GM19463 (cell line): ENCODE data around the gene PPP1R27.

Experiments
- ATAC-seq: cut with Tn5 transposase; IDR thresholded peaks from one replicate; pipeline ENCODE4 v1.9.1; 2021; ENCODE audit warnings: mild to moderate bottlenecking, moderate library complexity; ENCODE audit not compliant: unreplicated experiment

The PPP1R27 gene

GRCh38 chr17:81807210-81807719, 27.6 kb downstream of the PPP1R27 start:
- no peak for ATAC-seq

- ATAC-seq, result no peak
Observed at GRCh38 chr17:81806461-81807209, 28.2 kb downstream of the PPP1R27 start.

DNA sequence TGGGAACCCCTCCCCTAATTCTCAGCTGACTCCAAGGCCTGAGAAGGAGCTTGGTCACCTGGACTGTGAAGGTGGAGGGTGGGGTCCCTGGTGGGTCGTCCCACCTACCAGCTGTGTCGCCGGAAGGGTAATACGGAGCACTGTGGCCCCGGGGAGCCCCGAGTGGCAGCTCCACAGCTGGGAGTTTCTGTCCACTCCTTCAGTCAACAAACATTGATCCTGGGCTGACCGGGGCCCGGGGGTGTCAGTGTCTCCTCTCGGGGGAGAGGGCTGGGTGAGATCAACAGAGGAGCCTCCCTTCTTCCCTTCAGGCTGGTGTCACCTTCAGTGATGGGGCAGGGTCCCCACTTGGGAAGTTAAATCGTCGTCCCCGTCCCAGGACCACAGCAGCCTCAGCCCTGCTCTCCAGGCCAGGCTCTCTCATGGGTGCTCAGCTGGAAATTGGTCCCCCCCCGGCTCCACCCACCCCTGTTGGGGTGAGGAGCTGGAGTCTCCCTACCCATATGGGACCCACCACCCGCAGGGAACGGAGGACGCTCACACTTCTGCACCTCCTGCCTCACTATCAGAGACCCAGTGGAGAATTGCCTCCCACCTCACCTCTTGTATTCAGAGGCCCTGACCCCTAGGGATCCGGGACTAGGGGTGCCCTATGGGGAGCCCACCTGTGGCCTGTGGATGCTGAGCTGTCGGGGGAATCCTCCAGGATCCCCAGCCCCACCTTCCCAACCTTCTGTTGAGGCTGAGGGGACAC, 29.0 kb downstream of the PPP1R27 start:
- ATAC-seq, result no peak

- ATAC-seq, result no peak
Observed at GRCh38 chr17:81804559-81805399, 30.1 kb downstream of the PPP1R27 start.

GRCh38 chr17:81803728-81804558, 30.9 kb downstream of the PPP1R27 start, which contains the start of gene GCGR:
Gene GCGR (plus strand): TSS chr17:81804150. CDS start chr17:81809019, 4,869 bp downstream.
- ATAC-seq, result no peak

GRCh38 chr17:81802856-81803643, 31.8 kb downstream of the PPP1R27 start:
- ATAC-seq, result no peak

DNA sequence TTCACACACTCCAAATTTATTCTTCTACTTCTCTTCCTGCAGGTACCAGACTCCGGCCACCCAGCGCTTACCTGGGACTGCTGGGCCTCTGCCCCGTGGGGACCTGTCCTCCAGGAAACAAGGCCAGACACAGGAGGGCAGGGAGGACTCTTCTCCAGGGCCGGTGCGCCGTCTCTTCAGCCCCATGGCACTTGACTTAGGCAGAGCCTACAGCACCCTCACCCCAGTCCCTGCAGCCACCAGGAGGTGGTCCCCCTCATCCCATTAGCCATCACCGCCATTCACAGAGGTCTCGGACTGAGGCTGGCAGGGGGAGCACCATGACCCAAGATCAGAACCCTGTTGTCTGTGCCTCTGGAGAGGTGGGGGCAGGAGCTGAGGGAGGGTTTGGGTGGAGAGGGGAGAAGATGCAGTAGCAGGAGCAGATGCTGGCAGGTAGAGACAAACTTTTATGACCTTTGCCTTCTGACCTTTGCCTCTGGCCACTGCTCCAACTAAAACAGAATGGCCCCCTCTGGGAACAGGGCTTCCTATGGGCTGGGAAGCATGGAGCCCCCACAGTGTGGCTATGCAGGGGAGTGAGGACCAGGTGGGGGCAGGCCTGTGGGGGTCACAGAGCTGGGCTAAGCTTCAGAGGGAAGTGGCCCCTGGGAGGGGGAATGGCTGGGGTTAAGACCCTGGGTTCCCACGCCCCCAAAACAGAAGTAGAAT, 32.6 kb downstream of the PPP1R27 start:
- no peak for ATAC-seq

- ATAC-seq, result no peak
Observed at GRCh38 chr17:81801327-81801726, 33.5 kb downstream of the PPP1R27 start.

DNA sequence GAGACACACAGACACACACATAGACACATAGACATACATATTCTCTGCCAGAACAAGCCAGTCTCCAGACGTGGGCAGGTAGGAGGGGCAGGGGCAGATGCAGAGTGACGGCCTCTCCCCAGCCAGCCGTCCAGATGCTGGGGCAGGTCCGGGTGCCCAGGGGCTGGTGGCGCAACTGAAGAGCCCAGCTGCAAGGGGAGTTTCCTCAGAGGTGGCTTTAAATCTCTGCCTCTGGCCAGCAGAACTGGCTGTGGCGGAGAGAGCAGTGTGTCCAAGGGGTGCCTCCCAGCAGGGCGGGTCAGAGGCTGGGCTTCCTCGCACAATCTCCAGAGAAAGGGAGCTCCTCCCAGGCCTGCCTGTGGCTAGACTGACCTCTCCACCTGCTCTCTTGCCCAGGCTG, 40.3 kb downstream of the PPP1R27 start:
- ATAC-seq, result no peak

- ATAC-seq, result no peak
Observed at GRCh38 chr17:81794074-81794476, 40.8 kb downstream of the PPP1R27 start.

- no peak for ATAC-seq
Observed at GRCh38 chr17:81792675-81793615, 41.9 kb downstream of the PPP1R27 start.
